Activated CD4-positive, alpha-beta memory T cell treated with anti-CD3 and anti-CD28 coated beads, Interleukin-2, amount 10 ng/mL, durations not matched to agents 7 days and 5 days (primary cell): Measurements from ENCODE around the gene HSD17B4. TPM values are rescaled to one million over a fixed set of nuclear protein-coding genes. Genes with fewer than 3 reads are reported as not detected.

Source experiments
- total RNA-seq, 2 experiments: library from RNA; stranded (reverse); gene quantifications; one replicate each; pipeline ENCODE4 v1.2.3, GENCODE V29; 2021

The HSD17B4 gene
- total RNA-seq, 2 experiments from 2014 or later, result 57.2 to 59.1 TPM

Other genes with a start within 250 kb of the HSD17B4 start
- 100 to 1,000 TPM; 161 to 163 TPM for gene TNFAIP8, start 96.5 kb upstream of the HSD17B4 start, total RNA-seq
- not detected for gene FAM170A, start 177.1 kb downstream of the HSD17B4 start, total RNA-seq